ENCODE measurements around the gene CAMTA1. TPM values are rescaled to one million over a fixed set of nuclear protein-coding genes. Genes with fewer than 3 reads are reported as not detected.

The CAMTA1 gene
- polyA plus RNA-seq, 1 experiment, result 64.9 TPM

DNA sequence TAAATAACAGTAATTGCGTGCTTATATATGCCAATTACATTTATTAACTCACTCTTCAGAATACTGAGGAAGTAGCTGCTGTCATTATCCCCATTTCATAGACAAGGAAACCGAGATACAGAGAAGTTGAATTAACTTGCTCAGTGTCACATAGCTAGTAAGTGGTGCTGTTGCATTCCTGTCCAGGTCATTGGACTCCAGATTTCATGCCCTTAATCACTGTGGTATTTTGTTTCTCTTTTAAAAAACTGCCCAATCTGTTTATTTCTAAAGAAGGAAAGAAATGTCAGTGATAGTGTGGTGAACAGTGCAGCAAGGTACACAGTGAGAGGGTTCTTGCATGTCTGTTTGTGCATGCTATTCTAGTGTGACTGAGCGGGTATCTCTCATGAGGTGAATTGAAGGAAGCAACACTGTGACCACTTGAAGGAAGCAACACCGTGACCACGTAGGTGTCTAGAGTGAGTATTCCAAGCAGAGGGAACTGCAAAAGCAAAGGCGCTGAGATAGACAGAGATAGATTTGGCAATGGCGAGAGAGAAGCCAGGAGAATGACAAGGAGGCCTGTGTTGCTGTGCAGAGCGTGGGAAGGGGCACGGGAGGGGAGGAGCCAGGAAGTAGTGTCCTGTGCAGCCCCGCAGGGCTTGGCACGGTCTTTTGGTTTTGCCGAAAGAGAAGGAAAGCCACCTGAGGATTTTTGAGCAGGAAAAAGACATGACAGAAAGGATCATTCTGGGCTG, 95.9 kb downstream of the CAMTA1 start:
- Histone ChIP-seq H3K27ac (ENCODE audit: low read depth, low read length) (no peak overlapping the region), H3K27me3 (ENCODE audit: control insufficient read depth, insufficient read depth, low read length) (no peaks in the 10 kb centered on the region), H3K9me3 (ENCODE audit: control insufficient read depth, insufficient read depth, low read length) (no peaks in the 10 kb centered on the region), H3K4me3 (ENCODE audit: low read depth, low read length) (no peak overlapping the region)
- POLR2A ChIA-PET, result no interaction called here
- DNase-seq (ENCODE audit: low read depth, low spot score), result no peak
- CTCF ChIA-PET, result interaction anchor here (2.0 kb wide), 1 partner anchor 9 kb away, joined by 13 read pairs; no protein-coding TSS in a partner anchor
- TF ChIP-seq, protein P1, sequence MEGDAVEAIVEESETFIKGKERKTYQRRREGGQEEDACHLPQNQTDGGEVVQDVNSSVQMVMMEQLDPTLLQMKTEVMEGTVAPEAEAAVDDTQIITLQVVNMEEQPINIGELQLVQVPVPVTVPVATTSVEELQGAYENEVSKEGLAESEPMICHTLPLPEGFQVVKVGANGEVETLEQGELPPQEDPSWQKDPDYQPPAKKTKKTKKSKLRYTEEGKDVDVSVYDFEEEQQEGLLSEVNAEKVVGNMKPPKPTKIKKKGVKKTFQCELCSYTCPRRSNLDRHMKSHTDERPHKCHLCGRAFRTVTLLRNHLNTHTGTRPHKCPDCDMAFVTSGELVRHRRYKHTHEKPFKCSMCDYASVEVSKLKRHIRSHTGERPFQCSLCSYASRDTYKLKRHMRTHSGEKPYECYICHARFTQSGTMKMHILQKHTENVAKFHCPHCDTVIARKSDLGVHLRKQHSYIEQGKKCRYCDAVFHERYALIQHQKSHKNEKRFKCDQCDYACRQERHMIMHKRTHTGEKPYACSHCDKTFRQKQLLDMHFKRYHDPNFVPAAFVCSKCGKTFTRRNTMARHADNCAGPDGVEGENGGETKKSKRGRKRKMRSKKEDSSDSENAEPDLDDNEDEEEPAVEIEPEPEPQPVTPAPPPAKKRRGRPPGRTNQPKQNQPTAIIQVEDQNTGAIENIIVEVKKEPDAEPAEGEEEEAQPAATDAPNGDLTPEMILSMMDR (IDR thresholded peaks at IDR 0.05; ENCODE audit: low read depth, low read length), result no peak

DNA sequence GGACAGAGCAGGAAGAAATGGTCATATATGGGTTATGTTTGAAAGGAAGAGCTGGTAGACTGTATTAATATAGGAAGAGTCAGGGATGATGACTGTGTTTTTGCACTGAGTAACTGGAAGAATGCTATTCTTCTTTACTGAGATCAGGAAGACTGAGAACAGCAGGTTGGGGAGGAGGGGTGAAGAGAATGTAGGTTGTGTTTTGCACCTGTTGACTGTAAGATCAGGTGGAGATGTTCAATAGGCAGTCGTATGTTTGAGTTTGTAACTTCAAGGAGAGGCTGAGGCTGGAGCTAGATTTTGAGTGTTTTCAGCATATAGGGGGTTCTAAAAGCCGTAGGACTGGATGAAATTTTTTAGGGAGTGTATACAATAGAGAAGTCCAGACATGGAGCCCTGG, 97.2 kb downstream of the CAMTA1 start:
- TF ChIP-seq, protein P1 (IDR thresholded peaks at IDR 0.05; ENCODE audit: low read depth, low read length), result no peak
- Histone ChIP-seq H3K4me3 (ENCODE audit: low read depth, low read length) (no peak overlapping the region), H3K27ac (ENCODE audit: low read depth, low read length) (no peak overlapping the region), H3K27me3 (ENCODE audit: control insufficient read depth, insufficient read depth, low read length) (no peaks in the 10 kb centered on the region), H3K9me3 (ENCODE audit: control insufficient read depth, insufficient read depth, low read length) (no peaks in the 10 kb centered on the region)
- no peak for DNase-seq (ENCODE audit: low read depth, low spot score)
- POLR2A ChIA-PET, result no interaction called here
- CTCF ChIA-PET, result no interaction called here

DNA sequence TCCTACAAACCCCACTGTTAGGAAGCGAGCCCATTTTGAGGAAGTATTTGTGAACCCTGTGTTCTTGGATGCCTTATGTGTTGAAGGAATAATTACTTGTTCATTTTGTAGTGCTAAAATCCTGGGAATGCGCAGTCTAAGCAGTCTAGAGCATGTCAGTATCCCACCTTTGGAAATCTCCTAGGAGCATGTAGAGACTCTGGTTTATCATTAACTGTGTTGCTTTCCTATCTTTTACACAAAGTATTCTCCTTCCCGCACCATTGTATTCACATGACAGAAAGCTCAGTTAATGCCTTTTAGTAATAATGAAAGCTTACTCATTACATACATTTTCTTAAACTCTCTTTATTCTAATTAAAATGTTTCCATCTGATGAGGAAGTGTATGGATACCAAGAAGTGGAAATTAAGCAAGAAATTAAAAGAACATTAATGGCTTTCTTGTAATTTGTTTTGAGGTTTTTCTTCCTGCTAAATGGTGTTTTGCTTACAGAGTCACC, 99.4 kb downstream of the CAMTA1 start:
- CTCF ChIA-PET, result interaction anchor here (1.1 to 1.2 kb wide), 2 partner anchors 14 to 186 kb away, joined by 3 to 4 read pairs; no protein-coding TSS in a partner anchor
- TF ChIP-seq, protein P1 (IDR thresholded peaks at IDR 0.05; ENCODE audit: low read depth, low read length), result no peak
- Histone ChIP-seq H3K27me3 (ENCODE audit: control insufficient read depth, insufficient read depth, low read length) (no peaks in the 10 kb centered on the region), H3K9me3 (ENCODE audit: control insufficient read depth, insufficient read depth, low read length) (no peaks in the 10 kb centered on the region), H3K4me3 (ENCODE audit: low read depth, low read length) (no peak overlapping the region), H3K27ac (ENCODE audit: low read depth, low read length) (no peak overlapping the region)
- POLR2A ChIA-PET, result no interaction called here
- no peak for DNase-seq (ENCODE audit: low read depth, low spot score)

DNA sequence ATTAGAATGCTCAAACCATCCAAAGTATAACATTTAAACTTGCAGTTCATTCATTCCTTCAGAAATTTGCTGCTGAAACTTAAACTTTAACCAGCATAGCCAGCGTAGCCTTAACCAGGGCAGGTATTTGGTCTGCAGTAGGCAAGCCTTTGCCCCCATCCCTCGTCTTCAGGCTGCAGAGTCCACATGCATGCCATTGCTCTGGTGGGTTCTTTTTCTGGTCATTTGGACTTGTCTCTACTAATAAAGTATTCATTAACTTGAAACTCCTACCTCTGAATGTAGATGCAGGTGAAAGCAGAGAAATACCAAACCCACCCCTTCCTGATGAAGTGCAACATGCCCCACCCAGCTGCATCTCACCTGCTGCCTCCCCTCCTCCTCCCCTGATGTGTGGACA, 100.2 kb downstream of the CAMTA1 start:
- no peak overlapping the region for H3K27ac ChIP-seq (ENCODE audit: low read depth, low read length)
- no peak overlapping the region for H3K4me3 ChIP-seq (ENCODE audit: low read depth, low read length)
- CTCF ChIA-PET, result interaction anchor here (1.2 kb wide), 1 partner anchor 14 kb away, joined by 3 read pairs; no protein-coding TSS in a partner anchor
- H3K27me3 ChIP-seq (ENCODE audit: control insufficient read depth, insufficient read depth, low read length), result no peaks in the 10 kb centered on the region
- POLR2A ChIA-PET, result no interaction called here
- TF ChIP-seq, protein P1 (IDR thresholded peaks at IDR 0.05; ENCODE audit: low read depth, low read length), result no peak
- H3K9me3 ChIP-seq (ENCODE audit: control insufficient read depth, insufficient read depth, low read length), result no peaks in the 10 kb centered on the region
- no peak for DNase-seq (ENCODE audit: low read depth, low spot score)

DNA sequence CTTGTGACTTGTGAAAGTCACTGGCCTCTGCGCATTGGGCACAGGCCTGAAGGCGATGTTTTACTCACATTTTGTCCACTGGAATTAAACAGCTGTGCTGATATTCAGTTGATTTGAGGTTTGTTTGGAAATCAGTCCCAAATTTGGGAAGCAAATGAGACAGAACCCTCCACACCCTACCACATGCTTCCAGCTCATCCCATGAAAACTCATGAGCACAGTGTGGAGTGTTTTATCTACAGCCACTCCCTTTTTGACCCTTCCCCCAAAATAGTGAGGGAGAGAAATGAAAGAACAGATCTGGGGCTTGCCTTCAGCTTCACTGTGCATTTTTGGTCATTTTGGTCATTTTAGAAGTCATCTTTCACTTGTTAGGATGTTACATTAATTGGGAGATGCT, 101.3 kb downstream of the CAMTA1 start:
- Histone ChIP-seq H3K27me3 (ENCODE audit: control insufficient read depth, insufficient read depth, low read length) (no peaks in the 10 kb centered on the region), H3K4me3 (ENCODE audit: low read depth, low read length) (no peak overlapping the region), H3K27ac (ENCODE audit: low read depth, low read length) (no peak overlapping the region), H3K9me3 (ENCODE audit: control insufficient read depth, insufficient read depth, low read length) (no peaks in the 10 kb centered on the region)
- DNase-seq (ENCODE audit: low read depth, low spot score), result no peak
- ChIA-PET CTCF (no interaction called here), POLR2A (no interaction called here)
- TF ChIP-seq, protein P1 (IDR thresholded peaks at IDR 0.05; ENCODE audit: low read depth, low read length), result no peak
